ENCODE results near the gene ZNF407. TPM values are rescaled to one million over a fixed set of nuclear protein-coding genes. Genes with fewer than 3 reads are reported as not detected.
A peak's percentile ranks its signal among the peaks of the same experiment; 100 is the strongest.

The ZNF407 gene
- total and polyA plus RNA-seq, 2 of the 13 experiments (the other 11 are each of a cell fraction or from before 2014, with no cell fraction given) = 2.3 to 8.7 TPM

DNA sequence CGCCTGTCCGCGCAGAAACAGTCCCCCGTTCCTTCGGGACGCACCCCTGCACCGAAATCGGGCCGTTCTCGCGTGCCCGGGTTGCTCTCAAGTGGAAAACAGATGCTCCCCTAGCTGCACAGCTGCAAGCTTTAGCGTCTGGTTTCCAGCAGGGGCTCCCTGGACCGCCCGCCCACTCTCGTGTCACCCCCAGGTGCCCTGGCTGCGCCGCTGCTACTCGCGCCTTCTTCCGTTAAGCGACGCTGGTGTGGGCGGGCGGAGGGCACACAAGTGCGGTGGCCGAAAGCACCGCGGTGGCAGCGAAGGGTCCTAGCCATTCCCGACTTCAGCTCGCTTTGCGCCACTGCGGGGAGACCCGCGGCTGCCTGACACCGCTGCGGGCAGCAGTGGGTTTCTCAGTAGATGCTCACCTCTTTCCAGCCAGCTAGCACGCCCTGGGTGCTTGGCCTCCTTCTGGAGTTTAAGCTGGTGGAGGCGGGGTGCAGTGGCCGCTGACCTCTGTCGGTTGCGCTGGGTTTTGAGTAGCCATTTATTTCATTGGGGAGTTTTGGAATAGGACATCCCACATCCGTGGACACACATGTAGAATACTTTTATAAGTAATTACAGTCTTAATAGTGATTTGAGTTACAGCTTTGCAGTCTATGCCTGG is 806 bp downstream of the ZNF407 start (continued):
- TF ChIP-seq, protein P1, sequence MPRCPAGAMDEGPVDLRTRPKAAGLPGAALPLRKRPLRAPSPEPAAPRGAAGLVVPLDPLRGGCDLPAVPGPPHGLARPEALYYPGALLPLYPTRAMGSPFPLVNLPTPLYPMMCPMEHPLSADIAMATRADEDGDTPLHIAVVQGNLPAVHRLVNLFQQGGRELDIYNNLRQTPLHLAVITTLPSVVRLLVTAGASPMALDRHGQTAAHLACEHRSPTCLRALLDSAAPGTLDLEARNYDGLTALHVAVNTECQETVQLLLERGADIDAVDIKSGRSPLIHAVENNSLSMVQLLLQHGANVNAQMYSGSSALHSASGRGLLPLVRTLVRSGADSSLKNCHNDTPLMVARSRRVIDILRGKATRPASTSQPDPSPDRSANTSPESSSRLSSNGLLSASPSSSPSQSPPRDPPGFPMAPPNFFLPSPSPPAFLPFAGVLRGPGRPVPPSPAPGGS (CRISPR knock-in tag; IDR thresholded peaks at IDR 0.05) = peak; percentile 89
- TF ChIP-seq ZNF552 (CRISPR knock-in tag; IDR thresholded peaks at IDR 0.05; ENCODE audit: borderline replicate concordance) (no peak), ZNF883 (CRISPR knock-in tag; IDR thresholded peaks at IDR 0.05; ENCODE audit: not compliant biosample characterization) (peak; percentile 86), TCF7L2 (IDR thresholded peaks at IDR 0.05; ENCODE audit: low read depth, low read length) (no peak), ZNF788 (CRISPR knock-in tag; IDR thresholded peaks at IDR 0.05; ENCODE audit: borderline replicate concordance) (peak; percentile 38; the same call in 1 of the 2 replicates), ZNF709 (CRISPR knock-in tag; IDR thresholded peaks at IDR 0.05) (no peak; the same call in none of the 2 replicates), REPIN1 (CRISPR knock-in tag; IDR thresholded peaks at IDR 0.05; ENCODE audit: borderline replicate concordance, low read depth) (no peak; the same call in 1 of the 2 replicates), HOXA7 (CRISPR knock-in tag; IDR thresholded peaks at IDR 0.05) (no peak), TARDBP (CRISPR knock-in tag; IDR thresholded peaks at IDR 0.05) (peak; percentile 16; the same call in 1 of the 2 replicates), SRY (CRISPR knock-in tag; IDR thresholded peaks at IDR 0.05) (peak; percentile 67; the same call in 1 of the 2 replicates), ZNF30 (CRISPR knock-in tag; IDR thresholded peaks at IDR 0.05) (no peak), RBM22 (optimal IDR thresholded peaks at IDR 0.05; ENCODE audit: low read length) (no peak), MBNL3 (CRISPR knock-in tag; conservative IDR thresholded peaks at IDR 0.05) (no peak), ZBTB7B (CRISPR knock-in tag; IDR thresholded peaks at IDR 0.05) (peak; percentile 55; the same call in 1 of the 2 replicates), ZNF879 (CRISPR knock-in tag; IDR thresholded peaks at IDR 0.05) (no peak), KLF13 (CRISPR knock-in tag; IDR thresholded peaks at IDR 0.05) (no peak), ZSCAN30 (CRISPR knock-in tag; IDR thresholded peaks at IDR 0.05) (no peak)
- TF ChIP-seq, protein P2, sequence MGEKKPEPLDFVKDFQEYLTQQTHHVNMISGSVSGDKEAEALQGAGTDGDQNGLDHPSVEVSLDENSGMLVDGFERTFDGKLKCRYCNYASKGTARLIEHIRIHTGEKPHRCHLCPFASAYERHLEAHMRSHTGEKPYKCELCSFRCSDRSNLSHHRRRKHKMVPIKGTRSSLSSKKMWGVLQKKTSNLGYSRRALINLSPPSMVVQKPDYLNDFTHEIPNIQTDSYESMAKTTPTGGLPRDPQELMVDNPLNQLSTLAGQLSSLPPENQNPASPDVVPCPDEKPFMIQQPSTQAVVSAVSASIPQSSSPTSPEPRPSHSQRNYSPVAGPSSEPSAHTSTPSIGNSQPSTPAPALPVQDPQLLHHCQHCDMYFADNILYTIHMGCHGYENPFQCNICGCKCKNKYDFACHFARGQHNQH (CRISPR knock-in tag; IDR thresholded peaks at IDR 0.05) = peak; percentile 62; the same call in 1 of the 2 replicates
- TF ChIP-seq, protein P3, sequence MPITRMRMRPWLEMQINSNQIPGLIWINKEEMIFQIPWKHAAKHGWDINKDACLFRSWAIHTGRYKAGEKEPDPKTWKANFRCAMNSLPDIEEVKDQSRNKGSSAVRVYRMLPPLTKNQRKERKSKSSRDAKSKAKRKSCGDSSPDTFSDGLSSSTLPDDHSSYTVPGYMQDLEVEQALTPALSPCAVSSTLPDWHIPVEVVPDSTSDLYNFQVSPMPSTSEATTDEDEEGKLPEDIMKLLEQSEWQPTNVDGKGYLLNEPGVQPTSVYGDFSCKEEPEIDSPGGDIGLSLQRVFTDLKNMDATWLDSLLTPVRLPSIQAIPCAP (CRISPR knock-in tag; IDR thresholded peaks at IDR 0.05; ENCODE audit: low read depth) = no peak
- TF ChIP-seq, protein P4, sequence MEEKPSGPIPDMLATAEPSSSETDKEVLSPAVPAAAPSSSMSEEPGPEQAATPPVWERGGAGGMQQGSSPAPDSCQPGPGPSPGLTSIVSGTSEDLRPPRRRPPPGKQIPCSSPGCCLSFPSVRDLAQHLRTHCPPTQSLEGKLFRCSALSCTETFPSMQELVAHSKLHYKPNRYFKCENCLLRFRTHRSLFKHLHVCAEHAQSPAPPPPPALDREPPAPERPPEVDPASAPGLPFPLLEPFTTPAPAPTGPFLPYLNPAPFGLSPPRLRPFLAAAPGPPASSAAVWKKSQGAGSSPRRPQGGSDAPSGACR (CRISPR knock-in tag; IDR thresholded peaks at IDR 0.05) = no peak
- TF ChIP-seq, protein P5, sequence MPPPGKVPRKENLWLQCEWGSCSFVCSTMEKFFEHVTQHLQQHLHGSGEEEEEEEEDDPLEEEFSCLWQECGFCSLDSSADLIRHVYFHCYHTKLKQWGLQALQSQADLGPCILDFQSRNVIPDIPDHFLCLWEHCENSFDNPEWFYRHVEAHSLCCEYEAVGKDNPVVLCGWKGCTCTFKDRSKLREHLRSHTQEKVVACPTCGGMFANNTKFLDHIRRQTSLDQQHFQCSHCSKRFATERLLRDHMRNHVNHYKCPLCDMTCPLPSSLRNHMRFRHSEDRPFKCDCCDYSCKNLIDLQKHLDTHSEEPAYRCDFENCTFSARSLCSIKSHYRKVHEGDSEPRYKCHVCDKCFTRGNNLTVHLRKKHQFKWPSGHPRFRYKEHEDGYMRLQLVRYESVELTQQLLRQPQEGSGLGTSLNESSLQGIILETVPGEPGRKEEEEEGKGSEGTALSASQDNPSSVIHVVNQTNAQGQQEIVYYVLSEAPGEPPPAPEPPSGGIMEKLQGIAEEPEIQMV (CRISPR knock-in tag; IDR thresholded peaks at IDR 0.05; ENCODE audit: low read depth) = no peak
- TF ChIP-seq, protein P6, sequence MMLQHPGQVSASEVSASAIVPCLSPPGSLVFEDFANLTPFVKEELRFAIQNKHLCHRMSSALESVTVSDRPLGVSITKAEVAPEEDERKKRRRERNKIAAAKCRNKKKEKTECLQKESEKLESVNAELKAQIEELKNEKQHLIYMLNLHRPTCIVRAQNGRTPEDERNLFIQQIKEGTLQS (CRISPR knock-in tag; IDR thresholded peaks at IDR 0.05) = no peak
